ENCODE data around the gene CGAS. TPM values are rescaled to one million over a fixed set of nuclear protein-coding genes. Genes with fewer than 3 reads are reported as not detected.
A peak's percentile ranks its signal among the peaks of the same experiment; 100 is the strongest.

The CGAS gene
- total and polyA plus RNA-seq, 4 donors, result 2.1 to 14.0 (median 7.7) TPM

GRCh38 chr6:73389854-73390253 lies 62.2 kb downstream of the CGAS start:
- no peak for ATAC-seq (ENCODE audit: insufficient read depth, low FRiP score)
- H3K4me1 ChIP-seq (ENCODE audit: control insufficient read depth in 5 of 5, insufficient read depth in 5 of 5, low read length in 5 of 5), result peaks cover 0 to 3% (median 0%) of the 10 kb centered on the region in 5 donors
- no peak overlapping the region for H3K27ac ChIP-seq (ENCODE audit: low read depth in 1 of 2, low read length in 1 of 2)
- no peaks in the 10 kb centered on the region for H3K36me3 ChIP-seq (ENCODE audit: control insufficient read depth in 4 of 4, insufficient read depth in 4 of 4, low read length in 4 of 4)
- TF ChIP-seq CTCF (IDR thresholded peaks at IDR 0.05; ENCODE audit: control extremely low read depth, extremely low read depth), result no peak
- DNase-seq, result no peak
- no peak overlapping the region for H3K4me3 ChIP-seq
- no peaks in the 10 kb centered on the region for H3K9me3 ChIP-seq (ENCODE audit: control insufficient read depth in 4 of 4, insufficient read depth in 3 of 4, low read length in 3 of 4)
- H3K9ac ChIP-seq (ENCODE audit: insufficient read depth in 1 of 2, low read length in 2 of 2), result no peak overlapping the region
- no peaks in the 10 kb centered on the region for H3K27me3 ChIP-seq (ENCODE audit: control insufficient read depth in 3 of 3, insufficient read depth in 3 of 3, low read length in 2 of 3)
- WGBS, 2 donors, result 84 to 90% methylated on average over 10 of the region's 10 CpGs

- Histone ChIP-seq H3K9ac (ENCODE audit: insufficient read depth in 1 of 2, low read length in 2 of 2) (peak overlapping the region; percentile 31 to 66), H3K36me3 (ENCODE audit: control insufficient read depth in 4 of 4, insufficient read depth in 4 of 4, low read length in 4 of 4) (no peaks in the 10 kb centered on the region), H3K4me1 (ENCODE audit: control insufficient read depth in 5 of 5, insufficient read depth in 5 of 5, low read length in 5 of 5) (peaks cover 0 to 3% (median 0%) of the 10 kb centered on the region in 5 donors), H3K4me3 (peak overlapping the region; percentile 41), H3K27me3 (ENCODE audit: control insufficient read depth in 3 of 3, insufficient read depth in 3 of 3, low read length in 2 of 3) (no peaks in the 10 kb centered on the region), H3K9me3 (ENCODE audit: control insufficient read depth in 4 of 4, insufficient read depth in 3 of 4, low read length in 3 of 4) (no peaks in the 10 kb centered on the region), H3K27ac (ENCODE audit: low read depth in 1 of 2, low read length in 1 of 2) (peak overlapping the region in 1 of 2 donors; percentile 23)
- DNase-seq (peak; percentile 64 to 76 (median 72)), ATAC-seq (ENCODE audit: insufficient read depth, low FRiP score) (peak; percentile 84)
- TF ChIP-seq CTCF (IDR thresholded peaks at IDR 0.05; ENCODE audit: control extremely low read depth, extremely low read depth), result no peak
- WGBS, 2 donors, result 1% methylated on average over 38 of the region's 38 CpGs
Measured at GRCh38 chr6:73388800-73389512, 63.1 kb downstream of the CGAS start.

GRCh38 chr6:73388433-73388799 lies 63.7 kb downstream of the CGAS start:
- ATAC-seq (ENCODE audit: insufficient read depth, low FRiP score) (no peak), DNase-seq (no peak)
- Histone ChIP-seq H3K36me3 (ENCODE audit: control insufficient read depth in 4 of 4, insufficient read depth in 4 of 4, low read length in 4 of 4) (no peaks in the 10 kb centered on the region), H3K27ac (ENCODE audit: low read depth in 1 of 2, low read length in 1 of 2) (no peak overlapping the region), H3K9ac (ENCODE audit: insufficient read depth in 1 of 2, low read length in 2 of 2) (peak overlapping the region in 1 of 2 donors; percentile 66), H3K4me1 (ENCODE audit: control insufficient read depth in 5 of 5, insufficient read depth in 5 of 5, low read length in 5 of 5) (peaks cover 0 to 3% (median 0%) of the 10 kb centered on the region in 5 donors), H3K4me3 (peak overlapping the region; percentile 41), H3K9me3 (ENCODE audit: control insufficient read depth in 4 of 4, insufficient read depth in 3 of 4, low read length in 3 of 4) (no peaks in the 10 kb centered on the region), H3K27me3 (ENCODE audit: control insufficient read depth in 3 of 3, insufficient read depth in 3 of 3, low read length in 2 of 3) (no peaks in the 10 kb centered on the region)
- no peak for TF ChIP-seq CTCF (IDR thresholded peaks at IDR 0.05; ENCODE audit: control extremely low read depth, extremely low read depth)
- WGBS, 2 donors, result 35 to 52% methylated on average over 4 of the region's 4 CpGs

Data from lung (tissue), 12 donors.